Endometrial microvascular endothelial cells (primary cell): Measurements from ENCODE around the gene TERT. TPM values are rescaled to one million over a fixed set of nuclear protein-coding genes. Genes with fewer than 3 reads are reported as not detected.
"Not testable (repeated sequence)": the region's sequence is repeated elsewhere in the genome, so short reads cannot be mapped to it uniquely, and the experiment has no call there.

Source experiments
- in situ Hi-C: cut with HindIII; loops from 2 replicates; pipeline ENCODE4 v1.10.0; 2017; ENCODE audit warnings: low sequenced_read_pairs, low pct_unique_long_range_greater_than_20kb; ENCODE audit errors: inconsistent ontology term
- total RNA-seq: library from RNA; depleted of rRNA; stranded (reverse); fragments of >200 nt; gene quantifications from one replicate; pipeline ENCODE4 v1.2.3, GENCODE V29; 2015; ENCODE audit errors: inconsistent ontology term

TERT gene
- total RNA-seq, 1 donor from 2014 or later, result not detected

DNA sequence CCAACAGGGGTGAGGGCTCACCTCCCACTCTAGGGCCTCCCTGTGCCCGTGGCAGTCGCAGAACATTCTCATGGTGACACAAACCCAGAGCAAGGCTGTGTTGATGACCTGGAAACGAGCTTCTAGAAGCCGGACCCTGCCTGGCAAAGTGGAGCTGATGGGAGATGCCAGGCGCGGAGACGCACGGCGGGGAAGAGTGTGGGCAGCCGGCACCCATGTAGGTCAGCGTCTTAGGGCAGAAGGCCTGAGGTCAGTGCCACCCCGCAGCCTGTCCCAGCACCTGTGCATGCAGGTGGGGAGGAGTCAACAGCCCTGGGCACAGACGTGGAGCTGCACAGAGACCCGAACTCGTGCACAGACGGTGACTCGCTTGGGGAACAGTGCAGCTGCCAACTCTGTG lies 64.3 kb downstream of the TERT start:
- in situ Hi-C loops, result no loop called here

DNA sequence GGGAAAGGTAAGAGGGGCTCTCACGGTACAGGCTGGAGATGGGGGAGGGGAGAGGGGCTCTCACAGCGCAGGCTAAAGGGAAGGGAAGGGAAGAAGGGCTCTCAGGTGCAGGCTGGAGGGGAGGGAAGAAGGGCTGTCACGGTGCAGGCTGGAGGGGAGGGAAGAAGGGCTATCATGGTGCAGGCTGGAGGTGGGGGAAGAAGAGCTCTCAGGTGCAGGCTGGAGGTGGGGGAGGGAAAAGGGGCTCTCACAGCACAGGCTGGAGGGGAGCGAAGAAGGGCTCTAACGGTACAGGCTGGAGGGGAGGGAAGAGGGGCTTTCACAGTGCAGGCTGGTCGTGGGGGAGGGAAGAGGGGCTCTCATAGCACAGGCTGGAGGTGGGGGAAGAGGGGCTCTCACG lies 65.0 kb downstream of the TERT start:
- in situ Hi-C loops, result no loop called here

DNA sequence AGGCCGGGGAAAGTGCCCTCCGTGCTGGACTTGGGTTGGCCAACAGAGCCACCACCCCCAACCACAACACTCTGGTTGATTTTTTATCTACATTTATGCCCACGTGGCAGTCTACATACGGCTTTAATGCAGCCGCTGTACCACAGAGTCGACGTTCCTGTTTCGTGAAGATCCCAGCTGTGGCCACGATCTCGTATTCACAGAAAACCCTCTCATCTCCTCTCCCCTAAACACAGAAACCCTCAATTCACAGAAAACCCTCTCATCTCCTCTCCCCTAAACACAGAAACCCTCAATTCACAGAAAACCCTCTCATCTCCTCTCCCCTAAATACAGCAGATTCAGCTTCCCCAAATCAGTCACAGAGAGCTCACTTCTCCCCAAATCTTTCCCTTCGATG lies 65.8 kb downstream of the TERT start:
- in situ Hi-C loops, result not testable (repeated sequence)

DNA sequence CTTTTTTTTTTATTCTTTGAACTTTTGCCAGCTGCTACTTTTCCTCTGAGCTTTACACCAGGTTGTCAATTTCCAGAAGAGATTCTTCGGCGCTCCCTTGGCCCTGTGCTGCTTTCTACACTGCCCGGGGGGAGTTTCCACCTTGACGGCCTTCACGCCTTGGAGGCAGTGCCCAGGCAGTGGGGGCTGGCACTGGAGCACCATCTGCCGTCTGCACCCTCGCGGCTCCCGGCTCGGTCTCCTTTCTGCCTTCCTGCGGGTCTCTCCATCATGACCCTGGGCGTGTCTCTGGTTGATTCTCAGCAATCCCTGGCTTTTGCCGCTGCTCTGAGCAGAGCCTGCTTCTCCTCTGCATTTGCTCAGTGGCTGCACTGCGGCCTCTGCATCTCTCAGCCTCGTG lies 66.7 kb downstream of the TERT start:
- in situ Hi-C loops, result no loop called here

DNA sequence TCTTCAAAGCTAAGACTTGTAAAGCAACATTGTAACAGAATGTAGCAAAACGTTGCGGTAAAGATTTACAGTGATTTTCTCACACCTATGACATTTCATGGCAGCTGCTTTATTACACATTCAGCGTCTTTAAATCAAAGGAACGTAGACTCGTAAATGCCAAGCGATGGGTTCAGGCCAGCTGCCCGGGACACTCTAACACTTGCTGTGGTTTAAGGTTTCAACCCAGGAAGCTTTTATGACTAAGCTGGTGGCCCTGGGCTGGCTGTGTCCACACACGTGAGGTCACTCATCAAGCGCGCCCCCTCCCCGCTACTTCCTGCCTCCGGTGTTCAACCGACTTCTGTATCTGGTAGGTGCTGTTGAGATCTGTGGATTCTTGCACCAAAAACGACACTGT lies 67.2 kb downstream of the TERT start:
- in situ Hi-C loops, result no loop called here

DNA sequence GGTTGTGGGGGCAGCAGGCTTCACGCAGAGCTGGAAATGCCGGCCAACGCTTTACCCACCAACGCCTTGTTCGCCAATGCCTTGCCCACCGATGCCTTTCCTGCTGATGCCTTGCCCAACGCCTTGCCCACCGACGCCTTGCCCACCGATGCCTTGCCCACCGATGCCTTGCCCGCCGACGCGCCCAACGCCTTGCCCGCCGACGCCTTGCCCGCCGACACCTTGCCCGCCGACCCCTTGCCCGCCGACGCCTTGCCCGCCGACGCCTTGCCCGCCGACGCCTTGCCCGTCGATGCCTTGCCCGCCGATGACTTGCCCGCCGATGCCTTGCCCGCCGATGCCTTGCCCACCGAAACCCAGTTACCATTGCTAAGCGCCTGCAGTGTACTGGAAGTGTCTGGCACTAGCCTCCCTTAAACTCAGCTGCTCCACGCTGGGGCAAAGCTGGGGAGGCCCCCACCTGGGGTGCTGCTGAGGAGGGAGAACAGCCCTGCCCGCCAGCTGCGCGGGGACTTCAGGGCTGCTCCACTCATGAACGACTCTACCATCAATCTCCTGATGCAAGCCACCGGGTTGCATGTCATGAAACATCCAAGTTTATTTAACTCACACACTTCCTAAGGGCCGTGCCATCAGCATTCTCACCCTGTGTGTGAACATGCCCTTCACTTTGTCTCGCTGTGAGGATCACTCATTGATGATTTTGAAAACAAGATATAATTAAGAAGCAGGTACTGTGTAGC lies 67.9 kb downstream of the TERT start:
- in situ Hi-C loops, result no loop called here

DNA sequence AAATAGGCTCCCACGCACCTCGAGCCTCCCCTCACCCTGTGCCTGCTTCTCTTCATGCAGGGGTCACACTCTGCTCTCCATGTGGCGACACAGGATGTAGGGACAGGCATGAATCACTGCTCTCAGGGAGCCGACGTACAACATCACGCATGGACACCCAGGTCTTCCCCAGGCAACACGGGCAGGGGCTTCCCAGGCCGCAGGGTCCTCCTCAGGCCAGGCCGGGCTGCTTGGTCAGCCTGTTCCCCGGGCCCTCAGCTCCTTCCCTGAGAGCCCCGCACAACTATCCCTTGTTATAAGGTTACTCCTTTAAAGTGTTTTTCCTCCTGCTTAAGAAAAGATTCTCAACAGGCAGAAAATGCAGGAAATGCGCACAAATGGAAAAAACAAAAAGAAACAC lies 68.6 kb downstream of the TERT start:
- in situ Hi-C loops, result no loop called here

DNA sequence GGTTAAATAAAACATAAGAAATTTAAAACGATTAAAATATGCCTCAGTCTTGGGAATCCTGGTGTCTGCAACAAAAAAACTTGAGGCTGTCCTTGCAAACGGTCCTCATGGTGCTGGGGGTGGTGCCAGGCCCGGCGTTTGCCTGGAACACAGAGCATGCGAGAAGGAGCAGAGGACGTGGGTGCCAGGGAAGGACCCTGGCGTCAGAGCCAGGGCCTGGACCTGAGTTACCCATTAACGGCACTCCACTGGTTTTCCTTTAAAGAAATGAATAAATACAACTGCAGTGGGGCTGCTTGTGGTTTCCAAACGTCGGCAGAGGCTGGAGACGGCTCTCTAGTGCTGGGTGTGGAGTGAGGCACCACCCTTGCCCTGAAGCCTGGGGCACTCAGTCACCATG lies 69.8 kb downstream of the TERT start, which contains the start of gene SLC6A18:
SLC6A18 (plus strand) TSS at position 301 of the 400 bp plus-strand sequence; CDS start at position 398, 97 bp downstream.
- in situ Hi-C loops, result no loop called here

DNA sequence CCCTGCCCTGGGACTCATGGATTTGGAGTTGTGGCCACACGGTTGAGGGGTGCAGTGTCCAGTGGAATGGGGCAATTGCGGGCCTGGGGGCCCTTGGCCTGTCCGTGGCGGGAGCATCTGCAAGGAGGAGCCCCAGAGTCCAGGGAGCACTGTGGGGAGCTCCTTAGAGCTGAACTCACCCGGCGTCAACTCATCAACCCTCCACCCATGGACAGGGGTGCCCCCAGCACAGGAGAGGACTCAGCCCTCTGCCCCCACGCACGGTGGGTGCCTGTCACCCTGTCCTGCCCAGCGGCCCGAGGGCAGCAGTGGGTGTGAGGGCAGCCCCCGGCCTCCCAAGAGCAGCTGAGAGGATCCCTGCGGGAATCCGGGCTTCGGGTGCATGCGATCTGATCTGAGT lies 70.2 kb downstream of the TERT start:
- in situ Hi-C loops, result no loop called here

DNA sequence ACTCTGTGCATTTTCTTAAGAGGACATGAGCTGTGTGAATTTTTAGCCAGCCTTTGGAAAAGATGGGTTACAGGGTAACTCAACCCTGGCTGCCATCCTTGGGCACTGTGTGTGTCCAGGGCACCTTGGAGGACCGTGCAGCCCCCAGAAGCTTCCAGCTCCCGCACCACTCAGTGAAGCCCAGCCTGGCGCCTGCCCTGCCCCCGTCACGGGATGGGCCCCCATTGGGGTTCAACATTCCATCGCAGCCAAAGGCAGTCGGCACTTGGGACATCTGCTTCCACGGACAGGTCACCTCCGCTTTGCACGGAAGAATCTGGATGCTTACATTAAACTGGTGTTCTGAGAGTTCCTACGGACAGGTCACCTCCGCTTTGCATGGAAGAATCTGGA lies 71.6 kb downstream of the TERT start:
- in situ Hi-C loops, result no loop called here

DNA sequence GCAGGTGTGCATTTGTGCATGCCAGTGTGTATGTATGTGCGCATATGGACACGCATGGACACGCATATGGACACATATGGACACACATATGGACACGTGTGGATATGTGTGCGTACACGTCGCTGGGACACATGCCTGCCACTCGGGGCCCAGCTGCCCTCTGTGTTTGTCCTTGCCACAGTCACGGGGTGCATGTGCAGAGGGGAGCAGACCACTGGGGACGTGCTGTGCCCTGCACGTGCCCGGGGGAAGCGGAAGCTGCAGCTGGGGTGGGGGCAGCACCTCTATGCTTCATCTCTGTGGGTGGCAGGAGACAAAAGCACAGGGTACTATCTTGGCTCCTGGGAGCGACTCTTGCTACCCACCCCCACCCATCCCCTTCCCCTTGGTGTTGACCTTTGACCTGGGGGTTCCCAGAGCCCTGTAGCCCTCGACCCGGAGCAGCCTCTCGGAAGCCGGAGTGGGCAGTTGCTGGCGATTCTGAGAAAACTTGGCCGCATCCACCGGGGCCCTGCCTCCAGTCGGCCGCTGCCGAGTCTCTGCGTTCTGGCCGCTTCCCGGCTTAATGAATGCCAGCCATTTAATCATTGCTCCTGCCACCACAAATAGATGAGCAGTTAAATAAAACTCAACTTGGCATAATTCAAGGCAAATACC lies 72.1 kb downstream of the TERT start:
- in situ Hi-C loops, result no loop called here

DNA sequence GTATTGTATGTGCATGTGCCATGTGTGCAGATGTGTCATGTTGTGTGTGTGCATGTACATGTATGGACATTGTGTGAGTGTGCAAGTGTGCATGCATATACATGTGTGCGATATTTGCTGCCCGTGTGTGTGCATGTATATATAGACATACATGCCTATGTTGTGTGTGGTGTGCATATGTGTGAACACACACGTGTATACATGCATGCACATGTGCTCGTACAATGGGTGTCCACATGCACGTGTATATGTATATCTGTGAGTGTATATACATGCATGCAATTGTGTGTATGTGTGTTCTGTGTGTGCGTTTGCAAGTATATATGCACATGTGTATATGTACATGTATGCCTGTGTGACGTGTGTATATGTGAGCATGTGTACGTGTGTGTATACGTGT lies 72.7 kb downstream of the TERT start:
- in situ Hi-C loops, result no loop called here

DNA sequence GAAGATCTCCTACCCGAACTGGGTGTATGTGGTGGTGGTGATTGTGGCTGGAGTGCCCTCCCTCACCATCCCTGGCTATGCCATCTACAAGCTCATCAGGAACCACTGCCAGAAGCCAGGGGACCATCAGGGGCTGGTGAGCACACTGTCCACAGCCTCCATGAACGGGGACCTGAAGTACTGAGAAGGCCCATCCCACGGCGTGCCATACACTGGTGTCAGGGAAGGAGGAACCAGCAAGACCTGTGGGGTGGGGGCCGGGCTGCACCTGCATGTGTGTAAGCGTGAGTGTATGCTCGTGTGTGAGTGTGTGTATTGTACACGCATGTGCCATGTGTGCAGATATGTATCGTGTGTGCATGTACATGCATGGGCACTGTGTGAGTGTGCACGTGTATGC lies 73.1 kb downstream of the TERT start:
- in situ Hi-C loops, result no loop called here

DNA sequence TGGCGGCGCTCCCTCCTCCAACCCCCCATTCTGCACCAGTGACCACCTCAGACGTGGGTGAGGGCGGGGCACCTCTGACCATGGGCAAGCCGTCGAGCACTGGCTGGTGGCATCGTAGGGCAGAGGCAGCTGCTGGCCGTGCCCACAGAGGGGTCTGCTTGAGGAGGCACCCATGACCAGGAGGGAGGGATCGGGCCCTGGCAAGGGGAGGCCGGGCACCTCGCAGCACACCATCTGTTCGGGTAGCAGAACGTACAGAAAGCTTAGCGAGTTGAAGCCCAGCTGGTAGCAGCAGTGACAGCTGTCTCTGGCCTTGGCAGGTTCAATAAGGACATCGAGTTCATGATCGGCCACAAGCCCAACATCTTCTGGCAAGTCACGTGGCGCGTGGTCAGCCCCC lies 74.0 kb downstream of the TERT start:
- in situ Hi-C loops, result no loop called here

DNA sequence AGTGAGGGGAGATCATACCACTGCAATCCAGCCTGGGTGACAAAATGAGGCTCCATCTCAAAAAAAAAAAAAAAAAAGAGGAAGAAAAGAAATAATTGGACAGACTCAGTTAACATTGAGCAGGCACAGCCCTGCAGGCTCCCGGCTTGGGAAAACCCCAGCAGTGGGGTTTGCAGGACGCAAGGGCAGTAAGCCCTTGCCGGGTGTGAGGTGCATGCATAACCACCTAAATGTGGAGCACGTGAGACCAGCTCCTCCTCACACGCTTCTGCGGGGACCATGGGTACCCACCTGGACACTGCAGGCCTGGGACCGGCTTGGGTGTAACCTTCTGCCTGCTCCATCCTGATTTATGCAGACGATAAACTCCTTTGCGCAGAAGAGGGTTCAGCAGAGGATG lies 74.5 kb downstream of the TERT start:
- in situ Hi-C loops, result no loop called here

DNA sequence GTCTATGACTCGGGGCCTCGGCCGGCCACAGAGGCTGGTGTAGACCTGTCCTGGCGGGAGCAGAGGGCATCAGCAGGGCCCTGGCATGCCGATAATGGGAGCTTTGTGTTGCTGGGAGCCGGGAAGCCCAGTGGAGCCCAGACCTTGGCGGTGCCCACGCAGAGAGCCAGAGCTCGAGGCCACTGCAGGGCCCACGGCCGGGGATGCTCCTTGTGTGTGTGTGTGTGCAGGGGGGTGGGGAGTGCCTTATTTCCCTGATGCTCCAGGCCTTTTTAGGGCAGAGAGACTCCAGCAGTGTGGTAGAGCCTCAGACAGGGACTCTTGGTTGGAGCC lies 75.1 kb downstream of the TERT start:
- in situ Hi-C loops, result no loop called here

DNA sequence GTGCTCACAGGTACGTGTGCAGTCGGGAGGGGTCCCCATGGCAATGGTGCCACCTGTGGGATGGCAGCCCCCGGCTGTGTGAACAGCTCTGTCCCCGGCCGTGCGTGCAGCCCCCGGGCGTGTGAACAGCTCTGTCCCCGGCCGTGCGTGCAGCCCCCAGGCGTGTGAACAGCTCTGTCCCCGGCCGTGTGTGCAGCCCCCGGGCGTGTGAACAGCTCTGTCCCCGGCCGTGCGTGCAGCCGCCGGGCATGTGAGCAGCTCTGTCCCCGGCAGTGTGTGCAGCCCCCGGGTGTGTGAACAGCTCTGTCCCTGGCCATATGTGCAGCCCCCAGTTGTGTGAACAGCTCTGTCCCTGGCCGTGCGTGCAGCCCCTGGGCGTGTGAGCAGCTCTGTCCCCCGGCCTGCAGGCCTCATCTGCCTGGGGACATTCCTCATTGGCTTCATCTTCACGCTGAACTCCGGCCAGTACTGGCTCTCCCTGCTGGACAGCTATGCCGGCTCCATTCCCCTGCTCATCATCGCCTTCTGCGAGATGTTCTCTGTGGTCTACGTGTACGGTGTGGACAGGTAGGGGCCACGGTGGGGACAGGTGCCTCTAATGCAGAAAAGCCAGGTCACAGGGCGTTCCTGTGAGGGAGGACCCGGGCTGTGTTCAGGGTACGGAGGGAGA lies 75.6 kb downstream of the TERT start:
- in situ Hi-C loops, result no loop called here

DNA sequence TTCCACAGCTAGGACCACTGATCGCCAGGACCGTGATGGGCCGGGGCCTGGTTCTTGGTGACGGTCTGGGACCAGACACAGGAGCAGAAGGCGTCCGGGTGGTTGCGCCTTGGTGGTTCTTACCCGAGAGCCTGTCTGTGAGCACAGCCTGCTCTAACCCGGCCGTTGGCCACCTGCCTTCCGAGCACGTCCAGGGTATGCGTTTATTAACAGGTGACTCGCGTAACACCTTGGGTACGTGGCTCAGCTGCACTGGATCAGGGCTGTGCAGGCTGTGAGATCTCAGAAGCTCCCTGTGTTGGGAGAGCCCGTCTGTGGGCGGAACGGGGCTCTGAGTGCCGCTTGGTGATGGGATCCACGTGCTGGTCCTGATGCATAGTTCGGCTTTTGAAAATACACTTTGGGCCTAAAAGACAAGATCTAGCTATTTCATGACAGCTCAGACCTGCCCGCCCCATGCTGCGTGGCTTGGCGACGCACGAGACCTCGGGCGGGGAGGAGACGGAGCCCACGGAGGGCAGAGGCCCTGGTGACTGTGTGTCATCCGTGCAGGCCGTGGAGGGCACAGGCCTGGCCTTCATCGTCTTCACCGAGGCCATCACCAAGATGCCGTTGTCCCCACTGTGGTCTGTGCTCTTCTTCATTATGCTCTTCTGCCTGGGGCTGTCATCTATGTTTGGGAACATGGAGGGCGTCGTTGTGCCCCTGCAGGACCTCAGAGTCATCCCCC lies 76.4 kb downstream of the TERT start:
- in situ Hi-C loops, result no loop called here

DNA sequence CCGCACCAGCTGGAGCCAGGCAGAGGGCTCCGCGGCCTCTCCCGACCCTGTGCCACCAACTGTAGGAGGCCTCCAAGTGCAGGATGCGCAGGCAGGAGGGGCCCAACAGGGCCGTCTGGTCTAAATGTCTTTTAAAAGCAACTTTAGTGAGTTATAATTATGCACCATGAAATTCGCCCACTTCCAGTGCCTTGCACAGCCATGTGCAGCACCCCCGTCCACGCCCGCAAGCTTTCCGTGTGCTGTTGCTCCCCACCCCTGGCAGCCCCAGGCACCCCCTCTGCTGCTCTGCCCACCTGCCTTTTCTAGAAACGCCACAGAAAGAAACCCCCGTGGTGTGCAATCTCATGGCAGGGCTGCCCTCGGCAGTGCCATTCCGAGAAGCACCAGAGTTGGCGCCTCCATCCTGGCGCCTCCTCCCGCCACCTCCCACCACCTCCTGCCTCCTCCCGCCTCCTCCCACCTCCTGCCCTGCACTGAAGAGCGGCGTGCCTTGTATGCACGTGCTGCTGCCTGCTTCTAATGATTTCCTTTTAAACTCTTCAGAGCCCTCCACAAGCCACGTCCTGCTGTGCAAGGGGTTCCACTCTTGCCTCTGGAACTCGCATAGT lies 77.2 kb downstream of the TERT start:
- in situ Hi-C loops, result no loop called here
